Measurements from ENCODE around the gene HIRA. TPM values are rescaled to one million over a fixed set of nuclear protein-coding genes. Genes with fewer than 3 reads are reported as not detected.
A peak's percentile ranks its signal among the peaks of the same experiment; 100 is the strongest.

The HIRA gene
- total and polyA plus RNA-seq, 2 of the 8 experiments (the other 6 are each of a cell fraction or from before 2014, with no cell fraction given): 34.9 to 67.2 TPM

DNA sequence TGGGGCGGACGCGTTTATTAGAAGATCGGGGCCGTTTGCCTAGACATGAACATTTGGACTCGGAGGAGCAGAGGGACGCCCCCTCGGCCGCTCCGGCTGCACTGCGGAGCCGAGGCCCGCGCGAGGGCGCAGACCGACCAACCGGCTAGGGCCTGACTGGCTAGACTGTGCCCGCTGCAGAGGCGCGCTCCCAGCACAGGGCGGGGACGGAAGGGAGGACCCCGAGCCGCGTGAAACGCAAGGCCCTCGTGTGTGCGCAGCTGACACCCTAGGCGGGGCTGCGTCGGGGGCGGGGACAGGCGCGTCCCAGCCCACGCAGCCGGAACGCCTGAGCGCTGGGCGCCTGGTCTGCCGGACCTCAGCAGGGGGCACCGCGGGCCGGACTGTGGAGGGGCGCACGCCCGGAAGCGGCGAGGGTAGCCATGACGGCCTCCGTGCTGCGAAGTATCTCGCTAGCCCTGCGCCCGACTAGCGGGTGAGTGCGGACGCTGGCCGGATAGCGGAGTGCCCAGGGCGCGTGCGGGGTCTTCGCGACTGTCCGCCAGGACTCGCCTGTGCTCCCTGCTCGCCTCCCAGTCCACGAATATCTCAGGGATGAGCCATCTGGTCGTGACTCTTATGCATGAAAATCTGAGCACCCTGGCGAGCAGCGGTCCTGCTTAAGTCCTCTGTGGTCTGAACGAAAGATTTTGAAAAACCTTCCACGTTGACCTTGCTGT lies 759 bp upstream of the HIRA start, which contains the start of gene MRPL40 (continued):
- TF ChIP-seq ATF2 (IDR thresholded peaks at IDR 0.05; ENCODE audit: low read length) (no peak), POLR2AphosphoS5 (IDR thresholded peaks at IDR 0.05; ENCODE audit: low read depth, low read length) (peak; percentile 90), CTBP2 (IDR thresholded peaks at IDR 0.05; ENCODE audit: borderline replicate concordance, insufficient read depth, insufficient read length, low read length) (no peak), ZNF274 (IDR thresholded peaks at IDR 0.05; ENCODE audit: borderline replicate concordance, extremely low read depth, low read length) (no peak), POLR2A (IDR thresholded peaks at IDR 0.05; ENCODE audit: control extremely low read depth in 1 of 2, low read depth in 2 of 2, low read length in 2 of 2) (peak; percentile 80 to 81), EP300 (IDR thresholded peaks at IDR 0.05; ENCODE audit: borderline replicate concordance in 1 of 2, low read depth in 2 of 2, low read length in 2 of 2) (no peak), CHD7 (IDR thresholded peaks at IDR 0.05; ENCODE audit: insufficient replicate concordance, low read length) (no peak)
- TF ChIP-seq, protein P1, sequence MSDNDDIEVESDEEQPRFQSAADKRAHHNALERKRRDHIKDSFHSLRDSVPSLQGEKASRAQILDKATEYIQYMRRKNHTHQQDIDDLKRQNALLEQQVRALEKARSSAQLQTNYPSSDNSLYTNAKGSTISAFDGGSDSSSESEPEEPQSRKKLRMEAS (IDR thresholded peaks at IDR 0.05): peak; percentile 86
